Glutamatergic neuron (in vitro differentiated cells): ENCODE data around the gene BRMS1. TPM values are rescaled to one million over a fixed set of nuclear protein-coding genes. Genes with fewer than 3 reads are reported as not detected.

Experiments
- DNase-seq: peaks from one replicate; pipeline ENCODE4 v3.0.0; 2022
- H3K27ac Mint-ChIP-seq: one replicate; pipeline ENCODE4 v1.8.0; 2020; ENCODE audit warnings: mild to moderate bottlenecking, mixed read lengths, inconsistent platforms; ENCODE audit not compliant: unreplicated experiment
- H3K27me3 Mint-ChIP-seq: one replicate; pipeline ENCODE4 v1.8.0; 2020; ENCODE audit warnings: mild to moderate bottlenecking, moderate library complexity, mixed read lengths, inconsistent platforms; ENCODE audit not compliant: unreplicated experiment
- H3K36me3 Mint-ChIP-seq: one replicate; pipeline ENCODE4 v1.8.0; 2020; ENCODE audit warnings: mild to moderate bottlenecking, mixed read lengths, inconsistent platforms; ENCODE audit not compliant: unreplicated experiment
- H3K4me1 Mint-ChIP-seq: one replicate; pipeline ENCODE4 v1.8.0; 2020; ENCODE audit warnings: mild to moderate bottlenecking, low read depth, mixed read lengths, inconsistent platforms; ENCODE audit not compliant: unreplicated experiment
- H3K4me3 Mint-ChIP-seq: one replicate; pipeline ENCODE4 v1.8.0; 2020; ENCODE audit warnings: mild to moderate bottlenecking, mixed read lengths, inconsistent platforms; ENCODE audit not compliant: unreplicated experiment
- H3K9me3 Mint-ChIP-seq: one replicate; pipeline ENCODE4 v1.8.0; 2020; ENCODE audit warnings: mild to moderate bottlenecking, moderate library complexity, mixed read lengths, inconsistent platforms; ENCODE audit not compliant: unreplicated experiment
- CTCF ChIP-seq: fragments of 200-600 bp; sonication (generic); IDR thresholded peaks from one replicate; pipeline ENCODE4 v1.5.0; 2021; ENCODE audit not compliant: partially characterized antibody, unreplicated experiment
- total RNA-seq: library from RNA; stranded (reverse); fragmentation: NEBNext Ultra II Directional; extraction: Animal tissue kit (Norgen Biotek cat#: 25700); gene quantifications from one replicate; pipeline ENCODE4 v1.2.1, GENCODE V29; 2021; ENCODE audit not compliant: unreplicated experiment

The BRMS1 gene
- total RNA-seq, 1 donor from 2014 or later = 44.0 TPM

GRCh38 chr11:66343176-66343575, 1.7 kb downstream of the BRMS1 start:
- Mint-ChIP-seq H3K4me1 (peaks cover 23% of the 10 kb centered on the region), H3K36me3 (peaks cover 4% of the 10 kb centered on the region), H3K9me3 (peaks cover 18% of the 10 kb centered on the region), H3K27me3 (peaks cover 10% of the 10 kb centered on the region), H3K27ac (peak overlapping the region; percentile 52), H3K4me3 (peak overlapping the region; percentile 97)
- no peak for TF ChIP-seq CTCF
- DNase-seq = no peak

DNA sequence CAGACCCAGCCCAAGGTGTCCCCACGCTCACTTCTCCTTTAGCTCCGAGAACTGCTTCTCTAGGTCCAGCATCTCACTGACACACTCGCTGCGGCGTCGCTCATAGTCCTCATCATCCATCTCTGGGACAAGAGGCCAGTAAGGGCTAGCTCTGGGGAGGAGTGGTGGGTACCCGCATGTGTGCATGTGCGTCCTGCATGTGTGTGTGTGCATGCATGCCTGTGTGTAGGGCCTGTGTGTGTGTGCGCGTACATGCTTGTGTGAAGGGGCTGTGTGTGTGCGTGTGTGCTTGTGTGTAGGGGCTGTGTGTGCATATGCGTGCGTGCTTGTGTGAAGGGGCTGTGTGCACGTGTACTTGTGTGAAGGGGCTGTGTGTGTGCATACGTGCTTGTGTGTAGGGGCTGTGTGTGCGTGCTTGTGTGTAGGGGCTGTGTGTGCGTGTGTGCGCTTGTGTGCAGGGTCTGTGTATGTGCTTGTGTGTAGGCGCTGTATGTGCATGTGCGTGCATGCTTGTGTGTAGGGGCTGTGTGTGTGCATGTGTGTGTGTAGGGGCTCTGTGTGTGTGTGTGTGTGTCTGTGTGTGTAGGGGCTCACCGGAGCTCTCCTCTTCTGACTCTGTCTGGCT, 3.3 kb downstream of the BRMS1 start:
- TF ChIP-seq CTCF = no peak
- DNase-seq = no peak
- Mint-ChIP-seq H3K27ac (no peak overlapping the region), H3K4me1 (peaks cover 29% of the 10 kb centered on the region), H3K4me3 (no peak overlapping the region), H3K27me3 (peaks cover 10% of the 10 kb centered on the region), H3K36me3 (no peaks in the 10 kb centered on the region), H3K9me3 (peaks cover 11% of the 10 kb centered on the region)

GRCh38 chr11:66340596-66341501, 4.1 kb downstream of the BRMS1 start:
- Mint-ChIP-seq H3K9me3 (peaks cover 11% of the 10 kb centered on the region), H3K27ac (no peak overlapping the region), H3K27me3 (peaks cover 10% of the 10 kb centered on the region), H3K4me3 (no peak overlapping the region), H3K36me3 (no peaks in the 10 kb centered on the region), H3K4me1 (peaks cover 31% of the 10 kb centered on the region)
- TF ChIP-seq CTCF = no peak
- DNase-seq = no peak

DNA sequence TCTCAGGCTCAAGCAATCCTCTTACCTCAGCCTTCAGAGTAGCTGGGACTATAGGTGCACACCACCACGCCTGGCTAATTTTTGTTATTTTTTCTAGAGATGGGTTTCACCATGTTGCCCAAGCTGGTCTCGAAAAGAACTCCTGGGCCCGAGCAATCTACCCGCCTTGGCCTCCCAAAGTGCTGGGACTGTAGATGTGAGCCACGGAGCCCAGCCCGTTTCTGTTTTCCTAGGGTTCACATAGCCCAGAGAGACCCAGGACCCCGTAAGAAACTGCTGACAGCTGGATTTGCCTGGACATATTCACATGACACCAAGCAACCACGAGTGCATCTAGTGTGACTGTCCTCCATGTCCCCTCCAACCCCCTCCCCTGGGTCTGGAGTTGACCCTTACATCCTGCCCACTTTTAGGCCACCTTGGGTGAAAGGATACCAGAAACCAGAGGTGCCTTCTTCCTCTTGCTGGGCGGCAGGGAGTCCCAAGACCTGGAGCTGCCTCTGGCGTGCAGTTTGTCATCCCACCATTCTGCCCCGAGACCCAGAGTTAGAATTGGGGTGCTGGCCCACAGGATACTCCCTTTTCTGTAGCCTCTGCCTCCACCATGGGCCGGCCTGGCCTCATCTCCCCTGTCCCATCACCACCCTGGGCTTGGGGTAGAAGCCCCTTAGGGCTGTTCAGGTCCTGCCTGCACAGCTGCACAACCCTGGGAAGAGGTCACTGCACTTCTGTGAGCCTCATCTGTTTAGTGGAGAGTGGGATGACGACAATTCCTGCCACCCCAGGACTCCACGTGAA, 5.0 kb downstream of the BRMS1 start:
- Mint-ChIP-seq H3K9me3 (peaks cover 8% of the 10 kb centered on the region), H3K4me1 (peaks cover 23% of the 10 kb centered on the region), H3K36me3 (no peaks in the 10 kb centered on the region), H3K4me3 (no peak overlapping the region), H3K27me3 (peaks cover 10% of the 10 kb centered on the region), H3K27ac (no peak overlapping the region)
- no peak for DNase-seq
- TF ChIP-seq CTCF = no peak
